Measurements from ENCODE around the gene IMMP2L. TPM values are rescaled to one million over a fixed set of nuclear protein-coding genes. Genes with fewer than 3 reads are reported as not detected.

Gene IMMP2L
- total RNA-seq, 1 experiment from 2014 or later: 17.2 TPM

DNA sequence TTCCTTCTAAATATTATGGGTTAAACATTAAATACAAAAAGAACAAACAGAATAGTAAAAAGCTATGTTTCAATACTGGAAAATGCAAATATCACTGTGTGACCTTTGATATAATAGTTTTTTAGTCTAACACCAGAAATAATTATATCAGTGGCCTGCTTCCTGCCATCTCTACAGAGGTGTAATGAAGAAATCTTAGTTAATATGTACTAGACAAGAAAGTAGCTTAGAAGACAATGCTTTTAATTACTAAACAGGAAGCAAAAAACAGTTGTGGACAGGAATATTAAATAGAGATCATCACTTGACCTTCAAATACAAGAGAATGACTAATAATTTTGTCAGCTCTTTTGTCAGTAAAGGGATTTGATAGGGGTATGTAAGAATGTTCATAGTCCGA, 518.7 kb downstream of the IMMP2L start:
- H3K79me2 ChIP-seq (ENCODE audit: low read length): no peaks in the 10 kb centered on the region
- no peaks in the 10 kb centered on the region for H4K20me1 ChIP-seq (ENCODE audit: insufficient read depth, low read depth, low read length)
- no peaks in the 10 kb centered on the region for H3K27me3 ChIP-seq (ENCODE audit: low read length)
- no peak overlapping the region for H3K4me2 ChIP-seq (ENCODE audit: low read depth, low read length, poor library complexity, severe bottlenecking)
- no peaks in the 10 kb centered on the region for H3K4me1 ChIP-seq (ENCODE audit: low read length)
- H3K9me2 ChIP-seq (replicated peaks; ENCODE audit: insufficient read depth, low read length): no peaks in the 10 kb centered on the region
- H3K27ac ChIP-seq (ENCODE audit: low read length): no peak overlapping the region
- no peak overlapping the region for H3K4me3 ChIP-seq (ENCODE audit: low read length)
- H3K9ac ChIP-seq (ENCODE audit: low read length): no peak overlapping the region
- no peak overlapping the region for H2AFZ ChIP-seq (ENCODE audit: low read length)
- peaks cover 7% of the 10 kb centered on the region for H3K9me3 ChIP-seq (ENCODE audit: low read length)
- no peaks in the 10 kb centered on the region for H3K36me3 ChIP-seq (ENCODE audit: insufficient read depth, low read length)
- DNase-seq: no peak

DNA sequence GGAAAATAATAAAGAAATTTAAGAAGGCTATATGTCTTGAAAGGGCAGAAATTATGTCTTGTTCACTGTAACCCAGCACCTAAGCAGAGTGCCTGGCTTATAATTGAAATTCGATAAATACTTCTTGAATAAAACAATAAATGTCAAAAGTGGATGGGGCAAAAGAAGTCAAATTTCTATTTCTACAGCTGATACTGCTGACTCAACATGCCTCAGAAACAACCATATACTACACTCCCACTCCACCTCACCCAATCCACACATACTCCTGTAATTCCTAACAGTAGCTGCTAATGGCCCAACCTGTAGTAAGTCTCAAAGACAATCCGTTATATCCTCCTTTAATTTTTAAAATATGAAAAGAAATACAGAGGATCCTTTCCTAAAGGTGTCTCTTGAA, 519.5 kb downstream of the IMMP2L start:
- no peaks in the 10 kb centered on the region for H3K4me1 ChIP-seq (ENCODE audit: low read length)
- H3K9me2 ChIP-seq (replicated peaks; ENCODE audit: insufficient read depth, low read length): no peaks in the 10 kb centered on the region
- H3K27me3 ChIP-seq (ENCODE audit: low read length): no peaks in the 10 kb centered on the region
- no peak overlapping the region for H3K9ac ChIP-seq (ENCODE audit: low read length)
- H3K79me2 ChIP-seq (ENCODE audit: low read length): no peaks in the 10 kb centered on the region
- no peaks in the 10 kb centered on the region for H4K20me1 ChIP-seq (ENCODE audit: insufficient read depth, low read depth, low read length)
- no peak overlapping the region for H3K4me2 ChIP-seq (ENCODE audit: low read depth, low read length, poor library complexity, severe bottlenecking)
- H2AFZ ChIP-seq (ENCODE audit: low read length): no peak overlapping the region
- H3K9me3 ChIP-seq (ENCODE audit: low read length): peaks cover 6% of the 10 kb centered on the region
- no peak overlapping the region for H3K27ac ChIP-seq (ENCODE audit: low read length)
- H3K4me3 ChIP-seq (ENCODE audit: low read length): no peak overlapping the region
- H3K36me3 ChIP-seq (ENCODE audit: insufficient read depth, low read length): no peaks in the 10 kb centered on the region
- DNase-seq: no peak

DNA sequence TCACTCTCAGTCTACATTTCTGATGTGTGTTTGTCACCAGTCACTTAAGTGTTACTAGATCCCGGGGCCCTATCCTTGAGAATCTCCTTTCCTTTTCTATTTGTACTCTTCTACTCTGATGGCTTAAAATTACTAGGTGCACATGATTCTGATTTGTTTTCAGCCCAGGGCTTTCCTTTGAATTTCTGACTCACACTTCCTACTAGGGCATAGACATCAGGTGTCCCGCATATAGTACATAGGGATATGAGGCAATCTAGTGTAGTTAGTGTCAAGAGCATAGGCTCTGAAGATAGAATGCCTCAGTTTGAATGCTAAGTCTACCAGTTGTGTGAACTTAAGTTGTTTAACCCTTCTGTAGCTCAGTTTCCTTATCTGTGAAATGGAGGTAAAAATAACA, 520.7 kb downstream of the IMMP2L start:
- H3K4me2 ChIP-seq (ENCODE audit: low read depth, low read length, poor library complexity, severe bottlenecking): no peak overlapping the region
- no peaks in the 10 kb centered on the region for H3K9me2 ChIP-seq (replicated peaks; ENCODE audit: insufficient read depth, low read length)
- DNase-seq: no peak
- peaks cover 10% of the 10 kb centered on the region for H3K9me3 ChIP-seq (ENCODE audit: low read length)
- H4K20me1 ChIP-seq (ENCODE audit: insufficient read depth, low read depth, low read length): no peaks in the 10 kb centered on the region
- no peaks in the 10 kb centered on the region for H3K36me3 ChIP-seq (ENCODE audit: insufficient read depth, low read length)
- no peak overlapping the region for H3K9ac ChIP-seq (ENCODE audit: low read length)
- no peaks in the 10 kb centered on the region for H3K79me2 ChIP-seq (ENCODE audit: low read length)
- no peaks in the 10 kb centered on the region for H3K4me1 ChIP-seq (ENCODE audit: low read length)
- H2AFZ ChIP-seq (ENCODE audit: low read length): no peak overlapping the region
- H3K4me3 ChIP-seq (ENCODE audit: low read length): no peak overlapping the region
- H3K27ac ChIP-seq (ENCODE audit: low read length): no peak overlapping the region
- H3K27me3 ChIP-seq (ENCODE audit: low read length): no peaks in the 10 kb centered on the region

DNA sequence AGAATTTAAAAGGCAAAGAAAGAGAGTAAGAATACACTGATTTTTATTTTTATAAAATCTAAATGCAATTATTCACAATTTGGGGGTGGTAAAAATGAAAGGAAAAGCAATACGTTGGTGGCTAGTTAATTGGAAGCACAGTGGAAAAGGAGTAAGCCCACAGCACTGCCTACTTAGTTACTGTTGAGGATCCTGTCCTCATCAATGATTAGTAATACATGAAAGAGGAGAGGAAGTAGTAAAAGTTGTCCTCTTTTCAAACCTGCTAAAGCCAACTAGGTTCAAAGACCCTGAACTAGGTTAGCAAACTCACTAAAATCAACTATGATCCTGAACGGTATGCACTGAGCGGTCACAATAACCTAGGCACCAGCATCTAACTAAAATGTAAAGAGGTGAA, 524.1 kb downstream of the IMMP2L start:
- DNase-seq: no peak
- Histone ChIP-seq H3K9me2 (replicated peaks; ENCODE audit: insufficient read depth, low read length) (no peaks in the 10 kb centered on the region), H4K20me1 (ENCODE audit: insufficient read depth, low read depth, low read length) (no peaks in the 10 kb centered on the region), H3K36me3 (ENCODE audit: insufficient read depth, low read length) (no peaks in the 10 kb centered on the region), H3K4me2 (ENCODE audit: low read depth, low read length, poor library complexity, severe bottlenecking) (no peak overlapping the region), H3K9ac (ENCODE audit: low read length) (no peak overlapping the region), H3K27me3 (ENCODE audit: low read length) (no peaks in the 10 kb centered on the region), H3K4me1 (ENCODE audit: low read length) (no peaks in the 10 kb centered on the region), H3K9me3 (ENCODE audit: low read length) (peaks cover 12% of the 10 kb centered on the region; the same call in 1 of the 2 replicates), H2AFZ (ENCODE audit: low read length) (no peak overlapping the region), H3K4me3 (ENCODE audit: low read length) (no peak overlapping the region), H3K79me2 (ENCODE audit: low read length) (no peaks in the 10 kb centered on the region), H3K27ac (ENCODE audit: low read length) (no peak overlapping the region)

DNA sequence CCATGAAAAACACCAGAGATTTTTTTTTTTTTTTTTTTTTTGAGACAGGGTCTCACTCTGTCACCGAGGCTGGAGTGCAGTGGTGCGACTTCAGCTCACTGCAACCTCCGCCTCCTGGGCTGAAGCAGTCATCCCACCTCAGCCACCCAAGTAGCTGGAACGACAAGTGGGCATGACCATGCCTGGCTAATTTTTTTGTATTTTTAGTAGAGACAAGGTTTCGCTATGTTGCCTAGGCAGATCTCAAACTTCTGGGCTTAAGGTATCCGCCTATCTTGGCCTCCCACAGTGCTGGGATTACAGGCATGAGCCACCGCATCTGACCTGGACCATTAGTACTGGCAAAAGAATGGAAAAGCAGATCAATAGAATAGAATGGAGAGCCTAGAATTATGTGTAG, 530.4 kb downstream of the IMMP2L start:
- Histone ChIP-seq H3K36me3 (ENCODE audit: insufficient read depth, low read length) (no peaks in the 10 kb centered on the region), H3K9me2 (replicated peaks; ENCODE audit: insufficient read depth, low read length) (no peaks in the 10 kb centered on the region), H3K4me3 (ENCODE audit: low read length) (no peak overlapping the region), H3K9ac (ENCODE audit: low read length) (no peak overlapping the region), H3K79me2 (ENCODE audit: low read length) (no peaks in the 10 kb centered on the region), H2AFZ (ENCODE audit: low read length) (no peak overlapping the region), H3K27ac (ENCODE audit: low read length) (no peak overlapping the region), H3K4me1 (ENCODE audit: low read length) (no peaks in the 10 kb centered on the region), H3K27me3 (ENCODE audit: low read length) (no peaks in the 10 kb centered on the region), H3K4me2 (ENCODE audit: low read depth, low read length, poor library complexity, severe bottlenecking) (no peak overlapping the region), H3K9me3 (ENCODE audit: low read length) (peaks cover 17% of the 10 kb centered on the region; the same call in 1 of the 2 replicates), H4K20me1 (ENCODE audit: insufficient read depth, low read depth, low read length) (no peaks in the 10 kb centered on the region)
- DNase-seq: no peak

DNA sequence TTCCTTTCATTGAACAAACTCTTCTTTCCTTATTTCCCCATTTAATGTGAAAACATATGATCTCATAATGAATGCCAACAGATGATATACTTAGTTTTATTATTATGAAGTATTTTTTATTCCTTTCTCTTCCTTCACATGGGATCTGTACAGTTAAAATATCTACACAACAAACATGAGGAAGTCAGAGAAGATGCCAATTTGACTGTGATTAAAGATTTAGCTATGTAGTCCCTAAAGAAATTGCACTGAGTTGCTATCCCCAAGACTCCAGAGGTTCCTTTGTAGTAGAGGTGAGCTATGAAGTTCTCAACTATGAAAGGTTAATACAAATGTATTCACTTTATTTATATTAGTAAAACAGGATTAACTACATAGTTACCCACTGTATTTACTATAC, 532.0 kb downstream of the IMMP2L start:
- no peak overlapping the region for H3K4me2 ChIP-seq (ENCODE audit: low read depth, low read length, poor library complexity, severe bottlenecking)
- DNase-seq: no peak
- H3K79me2 ChIP-seq (ENCODE audit: low read length): no peaks in the 10 kb centered on the region
- H3K36me3 ChIP-seq (ENCODE audit: insufficient read depth, low read length): no peaks in the 10 kb centered on the region
- H3K9ac ChIP-seq (ENCODE audit: low read length): no peak overlapping the region
- H3K27me3 ChIP-seq (ENCODE audit: low read length): no peaks in the 10 kb centered on the region
- no peaks in the 10 kb centered on the region for H3K4me1 ChIP-seq (ENCODE audit: low read length)
- no peak overlapping the region for H3K27ac ChIP-seq (ENCODE audit: low read length)
- no peaks in the 10 kb centered on the region for H4K20me1 ChIP-seq (ENCODE audit: insufficient read depth, low read depth, low read length)
- peaks cover 15% of the 10 kb centered on the region; the same call in 1 of the 2 replicates for H3K9me3 ChIP-seq (ENCODE audit: low read length)
- no peak overlapping the region for H2AFZ ChIP-seq (ENCODE audit: low read length)
- no peak overlapping the region for H3K4me3 ChIP-seq (ENCODE audit: low read length)
- H3K9me2 ChIP-seq (replicated peaks; ENCODE audit: insufficient read depth, low read length): no peaks in the 10 kb centered on the region

DNA sequence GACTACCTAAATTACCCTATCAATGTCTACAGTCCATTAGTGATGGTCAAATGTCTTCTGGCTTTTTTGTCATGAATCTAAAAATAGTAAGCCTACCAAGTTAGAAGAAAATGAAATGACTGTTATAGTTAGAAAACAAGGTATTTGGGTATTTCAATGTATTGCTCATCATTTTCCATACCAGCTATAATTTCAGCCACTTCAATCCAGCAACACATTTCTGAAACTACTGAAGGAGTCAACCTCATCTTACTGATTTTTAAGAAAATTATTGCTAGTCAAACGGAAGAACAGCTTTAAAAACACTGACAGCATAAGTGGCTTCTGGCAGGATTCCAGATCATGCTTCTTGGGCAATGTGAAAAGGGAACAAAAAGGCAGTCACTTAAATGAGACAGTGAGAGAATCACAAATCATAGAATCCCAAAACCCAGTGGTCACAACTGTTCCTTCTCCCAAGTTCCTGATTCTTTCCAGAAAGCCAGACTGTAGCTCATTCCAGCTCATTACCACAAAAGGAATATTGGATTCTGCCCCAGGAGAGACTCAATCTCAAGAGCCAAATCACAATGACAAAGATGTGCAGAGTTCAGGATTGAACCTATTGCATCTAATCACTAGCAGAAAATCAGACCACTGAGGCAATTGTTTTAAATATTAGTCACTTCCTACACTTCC, 532.6 kb downstream of the IMMP2L start:
- Histone ChIP-seq H3K4me1 (ENCODE audit: low read length) (no peaks in the 10 kb centered on the region), H2AFZ (ENCODE audit: low read length) (no peak overlapping the region), H3K9me2 (replicated peaks; ENCODE audit: insufficient read depth, low read length) (no peaks in the 10 kb centered on the region), H3K27me3 (ENCODE audit: low read length) (no peaks in the 10 kb centered on the region), H3K4me3 (ENCODE audit: low read length) (no peak overlapping the region), H3K9ac (ENCODE audit: low read length) (no peak overlapping the region), H3K27ac (ENCODE audit: low read length) (no peak overlapping the region), H3K36me3 (ENCODE audit: insufficient read depth, low read length) (no peaks in the 10 kb centered on the region), H3K4me2 (ENCODE audit: low read depth, low read length, poor library complexity, severe bottlenecking) (no peak overlapping the region), H3K79me2 (ENCODE audit: low read length) (no peaks in the 10 kb centered on the region), H3K9me3 (ENCODE audit: low read length) (peaks cover 17% of the 10 kb centered on the region; the same call in 1 of the 2 replicates), H4K20me1 (ENCODE audit: insufficient read depth, low read depth, low read length) (no peaks in the 10 kb centered on the region)
- DNase-seq: no peak

DNA sequence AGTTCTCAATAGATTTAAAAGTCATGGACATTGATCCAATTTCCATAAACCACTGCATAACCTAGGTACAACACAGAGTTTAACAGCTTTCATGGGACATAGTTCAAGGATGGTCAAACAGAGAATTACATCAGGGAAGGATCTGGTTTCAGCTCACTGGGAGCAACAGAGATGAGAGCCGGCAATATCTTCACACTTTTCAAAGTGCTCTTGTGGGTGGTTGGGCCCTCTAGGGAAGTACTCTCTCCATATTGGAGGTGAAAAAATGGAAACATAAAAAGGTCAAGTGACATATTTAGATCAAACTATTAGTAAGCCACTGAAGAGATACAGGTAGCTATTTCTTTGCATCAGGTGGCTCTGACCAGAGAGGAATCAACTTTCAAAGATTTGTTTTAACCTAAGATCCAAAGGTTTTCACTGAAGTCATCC, 533.1 kb downstream of the IMMP2L start:
- peaks cover 15% of the 10 kb centered on the region; the same call in 1 of the 2 replicates for H3K9me3 ChIP-seq (ENCODE audit: low read length)
- no peaks in the 10 kb centered on the region for H3K9me2 ChIP-seq (replicated peaks; ENCODE audit: insufficient read depth, low read length)
- no peak overlapping the region for H3K9ac ChIP-seq (ENCODE audit: low read length)
- no peak overlapping the region for H2AFZ ChIP-seq (ENCODE audit: low read length)
- DNase-seq: no peak
- H3K36me3 ChIP-seq (ENCODE audit: insufficient read depth, low read length): no peaks in the 10 kb centered on the region
- H3K4me1 ChIP-seq (ENCODE audit: low read length): no peaks in the 10 kb centered on the region
- no peak overlapping the region for H3K4me2 ChIP-seq (ENCODE audit: low read depth, low read length, poor library complexity, severe bottlenecking)
- H3K4me3 ChIP-seq (ENCODE audit: low read length): no peak overlapping the region
- no peak overlapping the region for H3K27ac ChIP-seq (ENCODE audit: low read length)
- no peaks in the 10 kb centered on the region for H3K27me3 ChIP-seq (ENCODE audit: low read length)
- H3K79me2 ChIP-seq (ENCODE audit: low read length): no peaks in the 10 kb centered on the region
- no peaks in the 10 kb centered on the region for H4K20me1 ChIP-seq (ENCODE audit: insufficient read depth, low read depth, low read length)

Measured in Karpas-422 (cell line).